ENCODE data around the gene MPRIP. TPM values are rescaled to one million over a fixed set of nuclear protein-coding genes. Genes with fewer than 3 reads are reported as not detected.

The MPRIP gene
- total and polyA plus RNA-seq, 12 donors = 88.5 to 234 (median 175) TPM

DNA sequence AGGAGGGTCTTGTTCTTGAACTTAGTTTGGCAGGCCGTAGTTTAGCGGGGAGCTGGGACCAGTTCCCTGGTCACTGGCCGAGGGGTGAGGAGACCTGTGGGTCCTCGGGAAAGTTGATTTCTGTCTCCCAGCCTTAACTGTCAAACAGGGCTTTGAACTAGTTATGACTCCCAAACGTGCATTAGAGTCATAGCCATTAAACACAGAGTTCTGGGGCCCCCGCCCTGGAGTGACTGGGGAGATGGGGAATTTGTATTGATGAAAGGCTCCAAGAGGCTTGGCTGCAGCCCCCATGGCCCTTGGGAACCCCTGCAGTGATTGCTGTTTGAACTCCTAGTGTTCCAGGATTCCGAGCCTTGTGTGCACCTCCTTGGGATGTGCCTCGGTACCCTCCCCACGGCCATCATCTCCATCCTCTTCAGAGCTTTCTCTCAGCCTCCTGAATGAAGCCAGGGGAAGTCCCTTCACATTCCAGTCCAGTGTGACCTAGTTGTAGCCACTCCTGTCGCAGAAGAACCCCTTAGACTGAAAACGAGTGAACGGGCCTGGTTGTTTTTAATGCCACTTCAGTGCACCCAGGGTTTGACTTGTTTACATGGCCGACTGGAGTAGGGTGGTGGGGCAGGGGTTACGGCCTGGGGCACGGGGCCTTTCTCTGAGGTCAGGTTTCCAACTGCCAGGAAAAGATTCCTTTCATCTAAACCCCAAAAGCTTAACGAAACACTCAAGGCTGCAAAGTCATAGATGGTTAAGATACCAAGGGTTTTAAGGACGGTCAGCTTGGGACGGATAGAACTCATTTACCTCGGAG is 1.4 kb downstream of the MPRIP start:
- Histone ChIP-seq H3K9me3 (replicated peaks in 1 of 3) (no peaks in the 10 kb centered on the region), H3K4me1 (replicated peaks in 1 of 2) (peaks cover 36 to 60% of the 10 kb centered on the region in 2 donors), H3K36me3 (replicated peaks in 1 of 2) (no peaks in the 10 kb centered on the region), H3K27me3 (no peaks in the 10 kb centered on the region), H3K27ac (peak overlapping the region; percentile 61 to 95 (median 86)), H3K4me3 (peak overlapping the region in 3 of 4 donors; percentile 55 to 93 (median 63))
- DNase-seq = peak in 2 of 7 donors; percentile 20 to 27
- intact Hi-C loops (cut with DNase I) = no loop called here
- 8 to 14% (median 9%) methylated on average over 12 to 19 of the region's 19 CpGs for WGBS, 4 donors
- TF ChIP-seq, protein P1, sequence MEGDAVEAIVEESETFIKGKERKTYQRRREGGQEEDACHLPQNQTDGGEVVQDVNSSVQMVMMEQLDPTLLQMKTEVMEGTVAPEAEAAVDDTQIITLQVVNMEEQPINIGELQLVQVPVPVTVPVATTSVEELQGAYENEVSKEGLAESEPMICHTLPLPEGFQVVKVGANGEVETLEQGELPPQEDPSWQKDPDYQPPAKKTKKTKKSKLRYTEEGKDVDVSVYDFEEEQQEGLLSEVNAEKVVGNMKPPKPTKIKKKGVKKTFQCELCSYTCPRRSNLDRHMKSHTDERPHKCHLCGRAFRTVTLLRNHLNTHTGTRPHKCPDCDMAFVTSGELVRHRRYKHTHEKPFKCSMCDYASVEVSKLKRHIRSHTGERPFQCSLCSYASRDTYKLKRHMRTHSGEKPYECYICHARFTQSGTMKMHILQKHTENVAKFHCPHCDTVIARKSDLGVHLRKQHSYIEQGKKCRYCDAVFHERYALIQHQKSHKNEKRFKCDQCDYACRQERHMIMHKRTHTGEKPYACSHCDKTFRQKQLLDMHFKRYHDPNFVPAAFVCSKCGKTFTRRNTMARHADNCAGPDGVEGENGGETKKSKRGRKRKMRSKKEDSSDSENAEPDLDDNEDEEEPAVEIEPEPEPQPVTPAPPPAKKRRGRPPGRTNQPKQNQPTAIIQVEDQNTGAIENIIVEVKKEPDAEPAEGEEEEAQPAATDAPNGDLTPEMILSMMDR (IDR thresholded peaks at IDR 0.05) = peak in 1 of 6 experiments; percentile 8
- peak in 1 of 2 donors; percentile 18 for TF ChIP-seq POLR2A (IDR thresholded peaks at IDR 0.05)

DNA sequence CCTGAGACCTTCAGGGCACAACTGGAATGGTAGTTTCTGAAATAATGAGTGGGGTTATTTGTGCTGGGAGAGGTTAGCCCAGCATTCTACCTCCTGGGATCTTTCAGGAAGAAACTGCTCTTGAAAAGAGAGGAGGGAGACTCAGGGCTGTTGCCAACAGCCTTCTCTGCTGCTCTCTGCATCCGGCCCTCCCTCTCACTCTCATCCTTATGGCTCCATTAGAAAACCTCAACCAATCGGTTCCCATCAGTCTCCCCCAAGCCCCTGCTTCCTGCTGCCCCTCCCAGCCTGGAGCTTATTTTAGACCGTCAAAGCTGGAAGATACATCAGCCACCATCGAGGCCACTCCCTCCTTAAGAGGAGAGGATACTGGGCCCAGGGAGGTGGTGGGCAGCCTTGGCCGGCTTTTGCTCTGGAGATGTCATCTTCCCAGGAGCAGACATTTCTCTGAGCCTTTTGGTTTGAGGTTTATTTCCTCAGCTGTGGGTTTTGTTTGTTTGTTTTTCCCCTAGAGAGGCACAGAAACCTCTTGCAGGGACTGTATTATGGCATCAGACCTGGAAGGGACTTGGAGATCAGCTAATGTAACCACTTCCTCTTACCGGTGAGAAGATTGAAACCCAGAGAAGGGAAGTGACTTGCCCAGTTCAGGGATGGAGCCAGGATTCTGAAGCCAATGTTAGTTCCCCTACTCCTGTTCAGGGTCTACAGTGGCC is 2.7 kb downstream of the MPRIP start:
- intact Hi-C loops (cut with DNase I) = no loop called here
- peak in 1 of 2 donors; percentile 44 for TF ChIP-seq POLR2A (IDR thresholded peaks at IDR 0.05)
- TF ChIP-seq, protein P1 (IDR thresholded peaks at IDR 0.05) = no peak
- Histone ChIP-seq H3K36me3 (replicated peaks in 1 of 2) (no peaks in the 10 kb centered on the region), H3K4me3 (peak overlapping the region in 1 of 4 donors; percentile 93), H3K27me3 (no peaks in the 10 kb centered on the region), H3K4me1 (replicated peaks in 1 of 2) (peaks cover 36 to 60% of the 10 kb centered on the region in 2 donors), H3K9me3 (replicated peaks in 1 of 3) (no peaks in the 10 kb centered on the region), H3K27ac (peak overlapping the region; percentile 7 to 95 (median 86))
- 2 to 8% (median 3%) methylated on average over 5 to 6 of the region's 6 CpGs for whole genome bisulfite sequencing, 4 donors
- DNase-seq = peak in 6 of 7 donors; percentile 33 to 71 (median 42)

DNA sequence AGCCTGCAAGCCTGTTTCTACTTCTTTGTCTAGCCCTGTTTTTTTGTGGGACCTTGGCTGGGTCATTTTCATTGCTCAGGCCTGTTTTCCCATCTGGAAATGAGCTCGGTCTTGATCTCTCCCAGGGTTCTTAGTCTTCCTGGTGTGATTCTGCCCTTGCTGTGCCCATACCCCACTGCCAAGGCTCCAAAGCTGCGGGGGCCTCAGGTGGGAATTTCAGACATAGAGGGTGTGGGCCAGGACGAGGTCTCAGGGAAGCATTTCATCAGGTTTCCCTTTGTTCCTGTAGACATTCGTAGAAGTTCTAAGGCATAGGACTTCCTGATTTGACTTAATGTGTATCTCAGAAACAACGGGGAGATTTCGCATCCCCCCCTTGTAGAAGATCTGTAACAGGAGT is 5.8 kb downstream of the MPRIP start:
- no peaks in the 10 kb centered on the region for H3K36me3 ChIP-seq (replicated peaks in 1 of 2)
- WGBS, 4 donors = 77 to 85% (median 83%) methylated on average over 6 of the region's 6 CpGs
- peaks cover 52 to 78% of the 10 kb centered on the region in 2 donors for H3K4me1 ChIP-seq (replicated peaks in 1 of 2)
- peak overlapping the region in 3 of 5 donors; percentile 0 to 86 (median 29) for H3K27ac ChIP-seq
- H3K4me3 ChIP-seq = no peak overlapping the region
- no peaks in the 10 kb centered on the region for H3K27me3 ChIP-seq
- peak in 1 of 7 donors; percentile 37 for DNase-seq
- no peaks in the 10 kb centered on the region for H3K9me3 ChIP-seq (replicated peaks in 1 of 3)
- no peak for TF ChIP-seq POLR2A (IDR thresholded peaks at IDR 0.05)
- TF ChIP-seq, protein P1 (IDR thresholded peaks at IDR 0.05) = no peak
- intact Hi-C loops (cut with DNase I) = no loop called here
